ENCODE data around the gene GLRA3. TPM values are rescaled to one million over a fixed set of nuclear protein-coding genes. Genes with fewer than 3 reads are reported as not detected.

GLRA3 gene
- total and polyA plus RNA-seq, 2 of the 8 experiments (the other 6 are each of a cell fraction or from before 2014, with no cell fraction given) = 0.02 TPM; not detected in 1

- Histone ChIP-seq H4K5ac (ENCODE audit: insufficient read length, low read depth, low read length) (no peak overlapping the region), H3K79me2 (ENCODE audit: control insufficient read depth in 1 of 2, insufficient read depth in 2 of 2, low read length in 2 of 2) (no peaks in the 10 kb centered on the region), H3K4me3 (ENCODE audit: extremely low read depth in 1 of 4, insufficient read depth in 2 of 4, low read depth in 3 of 4, low read length in 4 of 4) (no peak overlapping the region), H3K79me1 (ENCODE audit: low read depth, low read length) (no peaks in the 10 kb centered on the region), H3K56ac (replicated peaks; ENCODE audit: insufficient read length, low read depth, low read length) (no peak overlapping the region), H2BK5ac (ENCODE audit: low read depth, low read length) (no peak overlapping the region), H3K27ac (ENCODE audit: low read depth, low read length) (no peak overlapping the region), H4K8ac (ENCODE audit: extremely low read depth, insufficient read depth, low read length) (no peak overlapping the region), H3K18ac (ENCODE audit: extremely low read depth, low read length) (no peak overlapping the region), H3K4ac (replicated peaks; ENCODE audit: insufficient read length, low read depth, low read length) (no peak overlapping the region), H3K23ac (ENCODE audit: insufficient read length) (no peak overlapping the region), H3K9ac (replicated peaks in 1 of 4; ENCODE audit: extremely low read depth in 1 of 4, low read depth in 3 of 4, low read length in 3 of 4) (no peak overlapping the region), H3K36me3 (ENCODE audit: control insufficient read depth in 2 of 4, insufficient read depth in 4 of 4, low read length in 3 of 4) (no peaks in the 10 kb centered on the region), H2AFZ (ENCODE audit: low read length) (no peak overlapping the region), H3K14ac (ENCODE audit: insufficient read length) (no peak overlapping the region), H2BK20ac (ENCODE audit: low read length) (no peak overlapping the region), H3K4me1 (replicated peaks in 1 of 4; ENCODE audit: control insufficient read depth in 3 of 4, insufficient read depth in 4 of 4, low read length in 3 of 4) (no peaks in the 10 kb centered on the region), H2BK15ac (ENCODE audit: low read length) (no peak overlapping the region), H2BK120ac (replicated peaks; ENCODE audit: low read depth, low read length) (no peak overlapping the region), H3K9me3 (ENCODE audit: insufficient read depth in 2 of 2, low read depth in 1 of 2, low read length in 1 of 2) (no peaks in the 10 kb centered on the region), H3K23me2 (ENCODE audit: low read depth, low read length) (peaks cover 2% of the 10 kb centered on the region; the same call in 1 of the 2 replicates), H2AK5ac (ENCODE audit: low read depth, low read length) (no peak overlapping the region), H2BK12ac (ENCODE audit: low read depth, low read length) (no peak overlapping the region), H3K4me2 (ENCODE audit: insufficient read depth in 1 of 2, low read depth in 2 of 2, low read length in 2 of 2) (no peak overlapping the region), H4K91ac (replicated peaks; ENCODE audit: insufficient read length, low read length) (no peak overlapping the region), H3K27me3 (replicated peaks in 1 of 4; ENCODE audit: control insufficient read depth in 3 of 4, extremely low read depth in 1 of 4, insufficient read depth in 3 of 4, low read length in 3 of 4) (no peaks in the 10 kb centered on the region), H4K20me1 (replicated peaks in 1 of 2; ENCODE audit: control insufficient read depth in 1 of 2, insufficient read depth in 2 of 2, low read length in 2 of 2) (no peaks in the 10 kb centered on the region)
- CTCF ChIA-PET (ENCODE audit: partially characterized antibody) = interaction anchor here (0.6 to 2.5 kb wide), 7 partner anchors 10 to 474 kb away, joined by 3 to 10 read pairs (median 4); no protein-coding TSS in a partner anchor
- WGBS, 2 experiments (ENCODE audit: extremely low coverage in 1 of 2, insufficient coverage in 1 of 2, insufficient read length in 1 of 2, insufficient replicate concordance in 2 of 2, low coverage in 1 of 2, low lambda C conversion rate in 2 of 2, missing lambda C conversion rate in 1 of 2) = 89% methylated on average over 1 of the region's 1 CpG; no CpG with 5 or more reads in 1 of the 2 experiments
- POLR2A ChIA-PET (ENCODE audit: partially characterized antibody) = no interaction called here
- TF ChIP-seq USF2 (IDR thresholded peaks at IDR 0.05; ENCODE audit: low read length) = no peak
- TF ChIP-seq KDM1A (IDR thresholded peaks at IDR 0.05; ENCODE audit: borderline replicate concordance, low read length) = no peak
- no peak for TF ChIP-seq TAF7 (optimal IDR thresholded peaks at IDR 0.05; ENCODE audit: borderline replicate concordance, low read depth, low read length)
- TF ChIP-seq CTCF (IDR thresholded peaks at IDR 0.05; ENCODE audit: control extremely low read depth in 1 of 3, insufficient read depth in 1 of 3, low read depth in 1 of 3, low read length in 3 of 3) = no peak
- TF ChIP-seq ATF3 (IDR thresholded peaks at IDR 0.05; ENCODE audit: insufficient read depth, low read depth, low read length) = no peak
- TF ChIP-seq NRF1 (IDR thresholded peaks at IDR 0.05; ENCODE audit: low read depth, low read length) = no peak
- TF ChIP-seq SAP30 (IDR thresholded peaks at IDR 0.05; ENCODE audit: insufficient read depth, insufficient replicate concordance, low read length) = no peak
- no peak for TF ChIP-seq SIX5 (IDR thresholded peaks at IDR 0.05; ENCODE audit: low read depth, low read length)
- TF ChIP-seq POU5F1 (IDR thresholded peaks at IDR 0.05; ENCODE audit: low read depth, low read length) = no peak
- no peak for TF ChIP-seq TBP (IDR thresholded peaks at IDR 0.05; ENCODE audit: low read depth, low read length)
- DNase-seq (ENCODE audit: low read depth in 1 of 2, low spot score in 2 of 2) (no peak), FAIRE-seq (no peak)
Measured at GRCh38 chr4:174874898-174875297, 45.9 kb upstream of the GLRA3 start.

All from H1 (cell line).